HG02885 (cell line): Measurements from ENCODE around the gene KRTDAP.
"Not testable (repeated sequence)": the region's sequence is repeated elsewhere in the genome, so short reads cannot be mapped to it uniquely, and the experiment has no call there.

ENCODE experiments used
- ATAC-seq: cut with Tn5 transposase; IDR thresholded peaks from one replicate; pipeline ENCODE4 v1.9.1; 2021; ENCODE audit warnings: mild to moderate bottlenecking; ENCODE audit not compliant: unreplicated experiment, poor library complexity

Gene KRTDAP

GRCh38 chr19:35487656-35488182 is 2.5 kb downstream of the KRTDAP start:
- ATAC-seq = no peak

- ATAC-seq = no peak
Observed at GRCh38 chr19:35486268-35486708, 4.0 kb downstream of the KRTDAP start.

- ATAC-seq = peak; percentile 56
Observed at GRCh38 chr19:35484252-35485036, 5.8 kb downstream of the KRTDAP start.

- ATAC-seq = no peak
Observed at GRCh38 chr19:35483089-35483488, 7.2 kb downstream of the KRTDAP start.

- no peak for ATAC-seq
Observed at GRCh38 chr19:35478794-35479677, 11.2 kb downstream of the KRTDAP start.

- no peak for ATAC-seq
Observed at GRCh38 chr19:35476149-35476548, 14.1 kb downstream of the KRTDAP start.

- not testable (repeated sequence) for ATAC-seq
Observed at GRCh38 chr19:35474594-35474993, 15.7 kb downstream of the KRTDAP start.

- ATAC-seq = no peak
Observed at GRCh38 chr19:35474104-35474503, 16.2 kb downstream of the KRTDAP start.

GRCh38 chr19:35471946-35472345 is 18.3 kb downstream of the KRTDAP start:
- no peak for ATAC-seq

GRCh38 chr19:35471075-35471474 is 19.2 kb downstream of the KRTDAP start:
- ATAC-seq = not testable (repeated sequence)

GRCh38 chr19:35470128-35470527 is 20.1 kb downstream of the KRTDAP start:
- no peak for ATAC-seq

GRCh38 chr19:35468637-35469036 is 21.6 kb downstream of the KRTDAP start:
- no peak for ATAC-seq

GRCh38 chr19:35466259-35466658 is 24.0 kb downstream of the KRTDAP start:
- ATAC-seq = no peak

- not testable (repeated sequence) for ATAC-seq
Observed at GRCh38 chr19:35462956-35463355, 27.3 kb downstream of the KRTDAP start.

GRCh38 chr19:35462476-35462953 is 27.7 kb downstream of the KRTDAP start:
- ATAC-seq = peak; percentile 68

GRCh38 chr19:35461788-35462187 is 28.5 kb downstream of the KRTDAP start:
- not testable (repeated sequence) for ATAC-seq

GRCh38 chr19:35461060-35461459 is 29.2 kb downstream of the KRTDAP start:
- no peak for ATAC-seq

- no peak for ATAC-seq
Observed at GRCh38 chr19:35460608-35461007, 29.7 kb downstream of the KRTDAP start.

GRCh38 chr19:35459414-35460082 is 30.7 kb downstream of the KRTDAP start:
- ATAC-seq = no peak

GRCh38 chr19:35458731-35459391 is 31.4 kb downstream of the KRTDAP start:
- ATAC-seq = no peak
